ENCODE data around the gene PTPRA. TPM values are rescaled to one million over a fixed set of nuclear protein-coding genes. Genes with fewer than 3 reads are reported as not detected.

Gene PTPRA
- total RNA-seq, 1 donor from 2014 or later = 50.1 TPM

GRCh38 chr20:2930538-2930937 is 57.3 kb downstream of the PTPRA start:
- Histone ChIP-seq H3K9me3 (ENCODE audit: insufficient read depth, low read depth, low read length) (no peaks in the 10 kb centered on the region), H3K9ac (ENCODE audit: low read length) (no peak overlapping the region), H2AFZ (ENCODE audit: low read depth, low read length) (no peak overlapping the region), H3K36me3 (ENCODE audit: insufficient read depth, low read length) (no peaks in the 10 kb centered on the region), H3K4me2 (ENCODE audit: low read length) (no peak overlapping the region), H3K79me2 (ENCODE audit: insufficient read depth, low read length) (peaks cover 3% of the 10 kb centered on the region), H3K27ac (ENCODE audit: low read depth, low read length) (no peak overlapping the region), H3K4me3 (ENCODE audit: insufficient read depth, low read depth, low read length) (no peak overlapping the region), H3K27me3 (ENCODE audit: insufficient read depth, low read length) (no peaks in the 10 kb centered on the region), H4K20me1 (ENCODE audit: insufficient read depth, low read length) (peaks cover 11% of the 10 kb centered on the region), H3K4me1 (ENCODE audit: insufficient read depth, low read length) (no peaks in the 10 kb centered on the region)
- no peak overlapping the region for H3K4me3 Mint-ChIP-seq (ENCODE audit: unreplicated experiment)
- H3K27me3 Mint-ChIP-seq (ENCODE audit: low read depth, unreplicated experiment) = no peaks in the 10 kb centered on the region
- FAIRE-seq (no peak), DNase-seq (ENCODE audit: low read depth) (no peak)
- TF ChIP-seq CTCF (IDR thresholded peaks at IDR 0.05; ENCODE audit: insufficient read depth, low read depth, low read length) (no peak), EZH2 (IDR thresholded peaks at IDR 0.05; ENCODE audit: insufficient read depth, low read length) (no peak)
- peaks cover 2% of the 10 kb centered on the region for H3K9me3 Mint-ChIP-seq (ENCODE audit: unreplicated experiment)
- H3K36me3 Mint-ChIP-seq (ENCODE audit: low read depth, unreplicated experiment) = peaks cover 5% of the 10 kb centered on the region
- no peaks in the 10 kb centered on the region for H3K4me1 Mint-ChIP-seq (ENCODE audit: low read depth, unreplicated experiment)
- H3K27ac Mint-ChIP-seq (ENCODE audit: unreplicated experiment) = no peak overlapping the region

GRCh38 chr20:2932498-2932897 is 59.2 kb downstream of the PTPRA start:
- no peaks in the 10 kb centered on the region for H3K9me3 ChIP-seq (ENCODE audit: insufficient read depth, low read depth, low read length)
- H3K27ac ChIP-seq (ENCODE audit: low read depth, low read length) = no peak overlapping the region
- no peaks in the 10 kb centered on the region for H3K4me1 ChIP-seq (ENCODE audit: insufficient read depth, low read length)
- H3K9ac ChIP-seq (ENCODE audit: low read length) = no peak overlapping the region
- no peaks in the 10 kb centered on the region for H3K4me1 Mint-ChIP-seq (ENCODE audit: low read depth, unreplicated experiment)
- H2AFZ ChIP-seq (ENCODE audit: low read depth, low read length) = no peak overlapping the region
- no peaks in the 10 kb centered on the region for H3K27me3 ChIP-seq (ENCODE audit: insufficient read depth, low read length)
- no peaks in the 10 kb centered on the region for H3K9me3 Mint-ChIP-seq (ENCODE audit: unreplicated experiment)
- H3K36me3 ChIP-seq (ENCODE audit: insufficient read depth, low read length) = no peaks in the 10 kb centered on the region
- TF ChIP-seq CTCF (IDR thresholded peaks at IDR 0.05; ENCODE audit: insufficient read depth, low read depth, low read length) (no peak), EZH2 (IDR thresholded peaks at IDR 0.05; ENCODE audit: insufficient read depth, low read length) (no peak)
- H3K4me3 Mint-ChIP-seq (ENCODE audit: unreplicated experiment) = no peak overlapping the region
- no peak for DNase-seq (ENCODE audit: low read depth)
- H4K20me1 ChIP-seq (ENCODE audit: insufficient read depth, low read length) = peaks cover 11% of the 10 kb centered on the region
- H3K4me2 ChIP-seq (ENCODE audit: low read length) = no peak overlapping the region
- FAIRE-seq = no peak
- H3K36me3 Mint-ChIP-seq (ENCODE audit: low read depth, unreplicated experiment) = peaks cover 2% of the 10 kb centered on the region
- no peak overlapping the region for H3K4me3 ChIP-seq (ENCODE audit: insufficient read depth, low read depth, low read length)
- no peaks in the 10 kb centered on the region for H3K27me3 Mint-ChIP-seq (ENCODE audit: low read depth, unreplicated experiment)
- H3K79me2 ChIP-seq (ENCODE audit: insufficient read depth, low read length) = peaks cover 3% of the 10 kb centered on the region
- no peak overlapping the region for H3K27ac Mint-ChIP-seq (ENCODE audit: unreplicated experiment)

GRCh38 chr20:2937902-2938301 is 64.6 kb downstream of the PTPRA start:
- TF ChIP-seq CTCF (IDR thresholded peaks at IDR 0.05; ENCODE audit: insufficient read depth, low read depth, low read length) = no peak
- Histone ChIP-seq H3K4me1 (ENCODE audit: insufficient read depth, low read length) (no peaks in the 10 kb centered on the region), H3K36me3 (ENCODE audit: insufficient read depth, low read length) (no peaks in the 10 kb centered on the region), H3K4me2 (ENCODE audit: low read length) (no peak overlapping the region), H3K9ac (ENCODE audit: low read length) (no peak overlapping the region), H2AFZ (ENCODE audit: low read depth, low read length) (no peak overlapping the region), H4K20me1 (ENCODE audit: insufficient read depth, low read length) (peaks cover 11% of the 10 kb centered on the region), H3K27me3 (ENCODE audit: insufficient read depth, low read length) (no peaks in the 10 kb centered on the region), H3K4me3 (ENCODE audit: insufficient read depth, low read depth, low read length) (no peak overlapping the region), H3K79me2 (ENCODE audit: insufficient read depth, low read length) (peaks cover 11% of the 10 kb centered on the region), H3K27ac (ENCODE audit: low read depth, low read length) (no peak overlapping the region), H3K9me3 (ENCODE audit: insufficient read depth, low read depth, low read length) (no peaks in the 10 kb centered on the region)
- no peaks in the 10 kb centered on the region for H3K27me3 Mint-ChIP-seq (ENCODE audit: low read depth, unreplicated experiment)
- H3K4me1 Mint-ChIP-seq (ENCODE audit: low read depth, unreplicated experiment) = peaks cover 1% of the 10 kb centered on the region
- no peaks in the 10 kb centered on the region for H3K9me3 Mint-ChIP-seq (ENCODE audit: unreplicated experiment)
- no peak for FAIRE-seq
- H3K27ac Mint-ChIP-seq (ENCODE audit: unreplicated experiment) = no peak overlapping the region
- peaks cover 4% of the 10 kb centered on the region for H3K36me3 Mint-ChIP-seq (ENCODE audit: low read depth, unreplicated experiment)
- no peak for DNase-seq (ENCODE audit: low read depth)
- H3K4me3 Mint-ChIP-seq (ENCODE audit: unreplicated experiment) = no peak overlapping the region

All from astrocyte (in vitro differentiated cells and primary cell).